GM18873 (cell line): Measurements from ENCODE around the gene RMDN2.

Experiments
- ATAC-seq: cut with Tn5 transposase; IDR thresholded peaks from one replicate; pipeline ENCODE4 v1.9.1; 2021; ENCODE audit warnings: mild to moderate bottlenecking, moderate library complexity, moderate number of reproducible peaks; ENCODE audit not compliant: unreplicated experiment, low FRiP score

RMDN2 gene

DNA sequence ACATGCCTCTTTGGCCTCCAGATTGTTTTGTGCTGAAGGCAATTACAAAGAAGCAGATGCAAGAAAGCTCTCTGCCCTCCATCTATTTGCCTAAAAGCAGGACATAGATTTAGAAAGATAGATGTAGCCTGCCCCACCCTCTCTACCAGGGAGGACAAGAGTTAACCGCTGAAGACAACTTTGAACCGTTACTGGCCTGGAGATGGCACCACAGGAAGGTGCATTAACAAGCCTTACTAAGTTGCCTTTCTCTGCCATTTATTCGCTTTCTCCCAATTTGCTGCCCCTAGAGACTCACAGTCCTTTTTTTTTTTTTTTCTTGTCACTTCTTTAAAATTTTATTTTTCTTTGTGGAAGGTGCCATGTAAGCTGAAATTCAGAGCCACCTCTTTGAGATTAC, 28.8 kb upstream of the RMDN2 start:
- no peak for ATAC-seq

DNA sequence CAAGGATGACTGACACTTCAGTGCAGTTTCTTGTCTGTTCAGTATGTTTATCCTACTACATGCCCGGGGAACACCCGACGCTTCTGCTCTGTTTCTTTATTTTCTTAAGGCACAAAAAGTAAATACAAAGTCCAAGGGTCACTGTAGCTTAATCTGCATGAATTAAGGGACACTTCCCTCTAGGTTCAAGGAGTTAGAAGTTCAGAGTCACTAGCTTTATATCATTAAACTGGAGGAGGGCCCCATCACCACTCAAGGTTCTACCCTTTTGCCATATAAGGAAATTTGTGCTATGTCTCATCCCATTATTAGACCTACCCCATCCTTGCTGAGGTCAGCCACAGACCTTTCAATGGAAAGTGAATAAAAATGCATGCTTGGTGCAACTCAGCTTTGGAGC, 27.6 kb upstream of the RMDN2 start:
- ATAC-seq, result no peak

DNA sequence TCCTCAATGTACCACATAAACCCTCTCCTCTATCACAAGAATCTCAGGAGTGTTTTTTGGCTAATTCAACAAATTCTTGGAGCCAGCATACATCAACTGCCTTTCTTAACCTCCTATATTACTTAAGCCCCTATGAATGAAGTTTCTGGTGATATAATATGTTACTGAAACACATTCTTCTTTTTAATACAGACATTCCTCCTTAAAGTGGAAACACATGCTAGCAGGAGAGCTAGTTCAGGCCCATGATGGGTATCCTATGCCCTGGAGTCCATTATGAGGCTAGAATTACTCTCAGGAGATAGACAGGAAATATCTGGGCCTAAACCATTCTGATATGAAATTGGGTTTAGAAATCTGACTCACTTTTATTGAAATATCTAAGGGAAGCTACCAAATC, 26.6 kb upstream of the RMDN2 start:
- ATAC-seq, result no peak

- no peak for ATAC-seq
Measured at GRCh38 chr2:37902991-37903390, 22.1 kb upstream of the RMDN2 start.

- ATAC-seq, result no peak
Measured at GRCh38 chr2:37904425-37904824, 20.7 kb upstream of the RMDN2 start.

- ATAC-seq, result no peak
Measured at GRCh38 chr2:37904993-37905392, 20.1 kb upstream of the RMDN2 start.

GRCh38 chr2:37906131-37906530, 19.0 kb upstream of the RMDN2 start:
- ATAC-seq, result no peak

DNA sequence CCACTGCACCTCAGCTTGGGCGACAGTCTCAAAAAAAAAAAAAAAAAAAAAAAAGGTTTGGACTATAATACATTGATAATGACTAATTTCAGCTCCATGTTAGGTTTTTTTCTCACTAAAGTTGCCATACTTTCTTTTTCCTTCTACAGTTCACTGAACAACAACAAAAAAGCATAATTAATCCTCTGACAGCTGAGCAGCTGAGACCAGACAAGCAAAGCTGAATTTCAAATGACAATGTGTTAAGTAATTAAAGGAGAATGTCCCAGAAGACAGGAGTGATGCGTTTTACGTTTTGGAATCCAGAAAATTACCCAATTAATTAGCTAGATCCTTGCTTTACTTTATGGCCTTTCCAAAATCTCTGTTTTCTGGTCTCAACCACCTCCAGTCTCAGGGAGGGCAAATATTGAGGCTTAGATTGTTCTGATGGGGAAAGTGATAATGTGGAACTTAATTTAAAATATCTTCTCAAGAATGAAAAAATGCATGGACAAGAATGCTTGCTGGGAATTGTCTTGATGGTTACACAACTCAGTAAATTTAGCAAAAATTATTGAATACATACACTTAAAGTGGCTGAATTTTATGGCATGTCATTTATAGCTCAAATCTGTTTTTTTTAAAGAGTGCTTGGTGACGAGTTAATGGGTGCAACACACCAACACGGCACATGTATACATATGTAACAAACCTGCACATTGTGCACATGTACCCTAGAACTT, 17.4 kb upstream of the RMDN2 start:
- no peak for ATAC-seq

DNA sequence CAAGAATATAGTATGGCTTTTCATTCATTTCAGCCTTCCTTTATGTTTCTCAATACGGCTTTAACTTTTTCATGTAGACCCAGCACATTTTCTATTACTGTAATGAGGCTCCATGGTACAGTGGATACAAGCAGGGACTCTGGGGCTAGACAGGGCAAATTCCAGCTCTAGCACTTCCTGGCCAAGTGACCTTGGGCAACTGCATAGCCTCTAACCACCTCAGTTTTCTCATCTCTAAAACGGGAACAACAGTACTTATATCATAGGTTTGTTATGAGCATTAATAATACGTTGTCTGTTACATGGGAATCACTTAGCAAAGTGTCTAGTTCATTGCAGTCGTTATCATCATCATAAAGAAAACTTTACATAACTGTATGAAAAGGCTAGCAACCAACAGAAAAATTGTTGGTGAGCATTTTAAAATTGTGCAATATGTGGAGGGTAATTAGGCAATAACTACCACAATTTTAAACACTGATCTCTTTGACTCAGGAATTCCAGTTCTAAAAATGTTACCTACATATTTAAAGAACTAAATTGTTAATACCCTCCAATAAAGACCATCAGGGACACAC, 13.7 kb upstream of the RMDN2 start:
- no peak for ATAC-seq

DNA sequence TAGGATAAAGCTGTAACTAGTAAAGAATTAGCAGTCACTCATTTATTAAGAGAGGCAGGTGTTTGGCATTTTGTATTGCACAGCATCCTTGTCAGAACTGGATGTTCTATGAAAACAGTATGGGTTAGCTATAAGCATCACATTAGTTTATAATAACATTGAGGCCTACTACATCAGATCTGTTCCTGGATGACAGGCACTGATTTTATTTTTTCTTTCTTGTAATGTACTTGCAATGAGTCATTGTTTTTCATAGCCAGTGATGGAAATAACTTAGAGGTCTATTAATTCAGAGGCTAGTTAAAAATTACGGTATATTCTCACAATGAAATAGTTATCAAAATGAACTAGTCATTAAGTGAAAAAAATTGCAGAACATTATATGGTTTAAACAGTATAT, 13.0 kb upstream of the RMDN2 start:
- no peak for ATAC-seq

GRCh38 chr2:37912616-37913015, 12.5 kb upstream of the RMDN2 start:
- ATAC-seq, result no peak

- no peak for ATAC-seq
Measured at GRCh38 chr2:37914340-37914739, 10.7 kb upstream of the RMDN2 start.

DNA sequence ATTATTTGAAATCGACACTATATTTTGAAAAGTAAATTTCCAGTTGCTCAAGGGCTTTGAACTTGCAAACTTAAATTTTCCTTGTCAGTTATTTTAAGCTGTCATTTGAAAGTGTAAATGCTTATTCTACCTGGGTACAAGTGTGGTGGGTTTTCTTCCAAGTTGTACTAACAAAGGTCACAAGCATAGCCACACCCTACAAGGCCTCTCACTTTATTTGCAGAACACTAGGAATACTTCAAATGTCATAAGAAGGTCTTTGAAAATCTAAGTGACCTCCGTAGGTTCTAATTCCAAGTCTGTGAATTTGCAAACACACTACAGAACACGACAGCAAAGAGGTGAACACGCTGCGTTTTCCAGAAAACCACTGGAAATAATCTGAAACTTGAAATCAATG, 9.3 kb upstream of the RMDN2 start:
- no peak for ATAC-seq

- ATAC-seq, result no peak
Measured at GRCh38 chr2:37916512-37917082, 8.5 kb upstream of the RMDN2 start.

- ATAC-seq, result no peak
Measured at GRCh38 chr2:37917281-37918228, 7.5 kb upstream of the RMDN2 start.

GRCh38 chr2:37918742-37919186, 6.3 kb upstream of the RMDN2 start:
- no peak for ATAC-seq

- no peak for ATAC-seq
Measured at GRCh38 chr2:37919631-37920032, 5.5 kb upstream of the RMDN2 start.

DNA sequence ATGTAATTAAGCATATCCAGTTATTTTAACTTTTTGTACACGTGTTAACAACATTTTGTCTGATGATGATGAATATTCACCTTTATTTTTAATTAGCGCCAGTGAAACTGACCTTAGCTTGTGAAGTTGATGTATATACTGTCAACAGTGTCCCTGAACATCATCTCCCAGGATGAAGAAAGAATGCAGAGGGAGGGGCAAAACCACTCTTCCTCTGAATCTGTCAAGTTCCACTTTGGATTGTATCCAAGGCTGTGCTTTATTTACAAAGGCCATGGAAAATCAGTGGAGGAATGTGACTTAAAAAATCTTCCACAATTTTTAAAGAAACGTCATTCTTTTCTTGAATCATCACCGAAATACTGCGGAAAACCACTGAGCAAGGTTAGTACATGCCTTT, 4.5 kb upstream of the RMDN2 start:
- no peak for ATAC-seq

GRCh38 chr2:37921781-37922180, 3.3 kb upstream of the RMDN2 start:
- ATAC-seq, result no peak

- no peak for ATAC-seq
Measured at GRCh38 chr2:37923308-37924055, 1.6 kb upstream of the RMDN2 start.
